Measurements from ENCODE around the gene SDE2. TPM values are rescaled to one million over a fixed set of nuclear protein-coding genes. Genes with fewer than 3 reads are reported as not detected.

The SDE2 gene
- total RNA-seq, 1 donor from 2014 or later, result 21.5 TPM

- TF ChIP-seq, protein P1, sequence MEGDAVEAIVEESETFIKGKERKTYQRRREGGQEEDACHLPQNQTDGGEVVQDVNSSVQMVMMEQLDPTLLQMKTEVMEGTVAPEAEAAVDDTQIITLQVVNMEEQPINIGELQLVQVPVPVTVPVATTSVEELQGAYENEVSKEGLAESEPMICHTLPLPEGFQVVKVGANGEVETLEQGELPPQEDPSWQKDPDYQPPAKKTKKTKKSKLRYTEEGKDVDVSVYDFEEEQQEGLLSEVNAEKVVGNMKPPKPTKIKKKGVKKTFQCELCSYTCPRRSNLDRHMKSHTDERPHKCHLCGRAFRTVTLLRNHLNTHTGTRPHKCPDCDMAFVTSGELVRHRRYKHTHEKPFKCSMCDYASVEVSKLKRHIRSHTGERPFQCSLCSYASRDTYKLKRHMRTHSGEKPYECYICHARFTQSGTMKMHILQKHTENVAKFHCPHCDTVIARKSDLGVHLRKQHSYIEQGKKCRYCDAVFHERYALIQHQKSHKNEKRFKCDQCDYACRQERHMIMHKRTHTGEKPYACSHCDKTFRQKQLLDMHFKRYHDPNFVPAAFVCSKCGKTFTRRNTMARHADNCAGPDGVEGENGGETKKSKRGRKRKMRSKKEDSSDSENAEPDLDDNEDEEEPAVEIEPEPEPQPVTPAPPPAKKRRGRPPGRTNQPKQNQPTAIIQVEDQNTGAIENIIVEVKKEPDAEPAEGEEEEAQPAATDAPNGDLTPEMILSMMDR (IDR thresholded peaks at IDR 0.05; ENCODE audit: unreplicated experiment), result no peak
- Mint-ChIP-seq H3K9me3 (no peaks in the 10 kb centered on the region), H3K27ac (no peak overlapping the region), H3K27me3 (ENCODE audit: low read depth) (no peaks in the 10 kb centered on the region), H3K4me1 (no peaks in the 10 kb centered on the region), H3K4me3 (no peak overlapping the region), H3K36me3 (no peaks in the 10 kb centered on the region)
- no peak for DNase-seq (ENCODE audit: low spot score in 2 of 2, unreplicated experiment in 2 of 2)
Measured at GRCh38 chr1:226029568-226030225, 30.6 kb upstream of the SDE2 start.

DNA sequence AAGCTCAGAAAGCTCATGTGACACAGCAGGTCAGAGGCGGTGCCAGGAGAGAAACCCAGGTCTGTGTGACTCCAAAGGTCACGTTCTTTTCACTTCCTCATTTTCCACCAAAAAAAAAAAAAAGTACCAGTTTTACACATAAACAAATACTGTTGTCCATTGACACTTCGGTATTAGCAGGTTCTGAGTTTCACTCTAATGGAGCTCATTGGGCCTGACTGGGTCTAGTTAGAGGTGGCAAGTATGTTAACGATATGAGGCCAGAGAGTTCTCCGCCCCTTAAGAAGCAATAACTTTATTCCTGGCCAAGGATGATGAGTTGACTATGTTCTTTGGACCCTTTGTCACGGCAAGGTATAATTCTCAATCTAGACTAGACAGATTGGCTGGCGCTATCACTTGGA, 30.0 kb upstream of the SDE2 start:
- H3K4me3 Mint-ChIP-seq, result no peak overlapping the region
- no peak for DNase-seq (ENCODE audit: low spot score in 2 of 2, unreplicated experiment in 2 of 2)
- H3K27me3 Mint-ChIP-seq (ENCODE audit: low read depth), result no peaks in the 10 kb centered on the region
- H3K9me3 Mint-ChIP-seq, result no peaks in the 10 kb centered on the region
- H3K36me3 Mint-ChIP-seq, result no peaks in the 10 kb centered on the region
- TF ChIP-seq, protein P1 (IDR thresholded peaks at IDR 0.05; ENCODE audit: unreplicated experiment), result no peak
- no peaks in the 10 kb centered on the region for H3K4me1 Mint-ChIP-seq
- H3K27ac Mint-ChIP-seq, result no peak overlapping the region

GRCh38 chr1:226027538-226028217, 28.5 kb upstream of the SDE2 start:
- no peaks in the 10 kb centered on the region for H3K4me1 Mint-ChIP-seq
- H3K9me3 Mint-ChIP-seq, result no peaks in the 10 kb centered on the region
- no peak for DNase-seq (ENCODE audit: low spot score in 2 of 2, unreplicated experiment in 2 of 2)
- H3K36me3 Mint-ChIP-seq, result no peaks in the 10 kb centered on the region
- no peak overlapping the region for H3K4me3 Mint-ChIP-seq
- TF ChIP-seq, protein P1 (IDR thresholded peaks at IDR 0.05; ENCODE audit: unreplicated experiment), result no peak
- H3K27me3 Mint-ChIP-seq (ENCODE audit: low read depth), result no peaks in the 10 kb centered on the region
- H3K27ac Mint-ChIP-seq, result no peak overlapping the region

- no peak overlapping the region for H3K27ac Mint-ChIP-seq
- H3K36me3 Mint-ChIP-seq, result no peaks in the 10 kb centered on the region
- no peak for DNase-seq (ENCODE audit: low spot score in 2 of 2, unreplicated experiment in 2 of 2)
- TF ChIP-seq, protein P1 (IDR thresholded peaks at IDR 0.05; ENCODE audit: unreplicated experiment), result no peak
- H3K4me3 Mint-ChIP-seq, result no peak overlapping the region
- H3K27me3 Mint-ChIP-seq (ENCODE audit: low read depth), result no peaks in the 10 kb centered on the region
- H3K4me1 Mint-ChIP-seq, result no peaks in the 10 kb centered on the region
- no peaks in the 10 kb centered on the region for H3K9me3 Mint-ChIP-seq
Measured at GRCh38 chr1:226026833-226027232, 27.7 kb upstream of the SDE2 start.

DNA sequence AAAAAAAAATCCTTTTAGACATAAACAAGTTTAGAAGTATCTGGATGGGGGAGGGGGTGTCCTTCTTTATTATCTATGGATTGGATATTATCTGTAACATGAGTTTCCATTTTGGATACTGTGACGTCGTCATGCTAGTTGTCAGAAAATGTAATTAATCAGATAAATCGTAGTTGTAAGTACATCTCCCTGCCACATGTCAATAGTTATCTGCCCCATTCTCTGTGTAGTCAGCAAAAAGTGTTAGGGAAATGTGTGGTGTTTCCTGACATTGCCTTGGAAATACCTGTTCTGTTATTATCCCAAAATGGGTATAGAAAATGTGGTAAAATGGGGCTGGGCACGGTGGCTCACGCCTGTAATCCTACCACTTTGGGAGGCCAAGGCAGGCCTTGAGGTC, 24.6 kb upstream of the SDE2 start:
- H3K27ac Mint-ChIP-seq, result no peak overlapping the region
- no peaks in the 10 kb centered on the region for H3K4me1 Mint-ChIP-seq
- no peaks in the 10 kb centered on the region for H3K36me3 Mint-ChIP-seq
- no peak for DNase-seq (ENCODE audit: low spot score in 2 of 2, unreplicated experiment in 2 of 2)
- no peaks in the 10 kb centered on the region for H3K9me3 Mint-ChIP-seq
- no peaks in the 10 kb centered on the region for H3K27me3 Mint-ChIP-seq (ENCODE audit: low read depth)
- H3K4me3 Mint-ChIP-seq, result no peak overlapping the region
- TF ChIP-seq, protein P1 (IDR thresholded peaks at IDR 0.05; ENCODE audit: unreplicated experiment), result no peak
